Dendritic cell treated with granulocyte-macrophage colony-stimulating factor and Interleukin-4, amounts not matched to agents 40 ng/mL and 50 ng/mL, for 4 days (primary cell): ENCODE data around the gene FLYWCH2.

Source experiments
- H3K27ac Mint-ChIP-seq: one replicate; pipeline ENCODE4 v1.8.0; 2022; ENCODE audit warnings: mild to moderate bottlenecking, mixed read lengths
- H3K27me3 Mint-ChIP-seq: one replicate; pipeline ENCODE4 v1.8.0; 2022; ENCODE audit warnings: mild to moderate bottlenecking, mixed read lengths
- H3K36me3 Mint-ChIP-seq: one replicate; pipeline ENCODE4 v1.8.0; 2022; ENCODE audit warnings: low read depth, mixed read lengths
- H3K4me1 Mint-ChIP-seq: one replicate; pipeline ENCODE4 v1.8.0; 2022; ENCODE audit warnings: low read depth, mixed read lengths
- H3K4me3 Mint-ChIP-seq: one replicate; pipeline ENCODE4 v1.8.0; 2022; ENCODE audit warnings: mild to moderate bottlenecking, moderate library complexity, mixed read lengths
- H3K9me3 Mint-ChIP-seq: one replicate; pipeline ENCODE4 v1.8.0; 2022; ENCODE audit warnings: mixed read lengths
- intact Hi-C: fragments of 100-400 bp; cut with micrococcal nuclease; formaldehyde crosslinking; loops from one replicate; pipeline ENCODE4 v1.15.0; 2022

The FLYWCH2 gene

GRCh38 chr16:2884041-2884451, 1.0 kb downstream of the FLYWCH2 start:
- Mint-ChIP-seq H3K36me3 (peaks cover 5% of the 10 kb centered on the region), H3K27me3 (peaks cover 8% of the 10 kb centered on the region), H3K9me3 (peaks cover 7% of the 10 kb centered on the region), H3K4me3 (peak overlapping the region; percentile 83), H3K4me1 (peaks cover 15% of the 10 kb centered on the region), H3K27ac (peak overlapping the region; percentile 94)
- intact Hi-C loops: no loop called here

GRCh38 chr16:2894231-2894630, 11.2 kb downstream of the FLYWCH2 start:
- H3K4me1 Mint-ChIP-seq: no peaks in the 10 kb centered on the region
- H3K4me3 Mint-ChIP-seq: no peak overlapping the region
- H3K27ac Mint-ChIP-seq: no peak overlapping the region
- peaks cover 54% of the 10 kb centered on the region for H3K36me3 Mint-ChIP-seq
- intact Hi-C loops: no loop called here
- no peaks in the 10 kb centered on the region for H3K27me3 Mint-ChIP-seq
- H3K9me3 Mint-ChIP-seq: no peaks in the 10 kb centered on the region

- Mint-ChIP-seq H3K27ac (no peak overlapping the region), H3K36me3 (peaks cover 66% of the 10 kb centered on the region), H3K4me1 (no peaks in the 10 kb centered on the region), H3K27me3 (no peaks in the 10 kb centered on the region), H3K9me3 (no peaks in the 10 kb centered on the region), H3K4me3 (no peak overlapping the region)
- intact Hi-C loops: no loop called here
These were observed 12.8 kb downstream of the FLYWCH2 start for GRCh38 chr16:2895813-2896212.

DNA sequence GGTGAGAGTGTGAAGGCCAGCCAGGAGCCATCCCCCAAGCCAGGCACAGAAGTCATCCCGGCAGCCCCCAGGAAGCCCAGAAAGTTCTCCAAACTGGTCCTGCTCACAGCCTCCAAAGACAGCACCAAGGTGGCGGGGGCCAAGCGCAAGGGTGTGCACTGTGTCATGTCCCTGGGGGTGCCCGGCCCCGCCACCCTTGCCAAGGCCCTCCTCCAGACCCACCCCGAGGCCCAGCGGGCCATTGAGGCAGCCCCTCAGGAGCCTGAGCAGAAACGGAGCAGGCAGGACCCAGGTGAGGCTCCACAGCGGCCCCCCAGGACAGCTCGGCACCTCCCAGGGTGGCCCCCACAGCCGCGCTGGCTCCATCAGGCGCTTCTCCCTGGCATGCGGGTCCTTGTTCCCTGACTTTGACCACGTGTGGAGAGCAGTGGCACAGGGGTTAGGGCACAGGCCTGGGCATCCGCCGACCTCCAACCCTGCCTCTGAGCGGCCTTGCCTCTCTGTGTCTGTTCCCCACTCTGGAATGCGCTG, 13.5 kb downstream of the FLYWCH2 start:
- no peaks in the 10 kb centered on the region for H3K9me3 Mint-ChIP-seq

GRCh38 chr16:2897110-2897509, 14.1 kb downstream of the FLYWCH2 start:
- Mint-ChIP-seq H3K9me3 (no peaks in the 10 kb centered on the region), H3K4me1 (no peaks in the 10 kb centered on the region), H3K27ac (no peak overlapping the region), H3K4me3 (no peak overlapping the region), H3K36me3 (peaks cover 66% of the 10 kb centered on the region), H3K27me3 (no peaks in the 10 kb centered on the region)
- intact Hi-C loops: no loop called here

More for the DNA sequence above, 13.5 kb downstream of the FLYWCH2 start:
- Mint-ChIP-seq H3K36me3 (peaks cover 66% of the 10 kb centered on the region), H3K4me3 (no peak overlapping the region), H3K4me1 (no peaks in the 10 kb centered on the region), H3K27me3 (no peaks in the 10 kb centered on the region), H3K27ac (no peak overlapping the region)
- intact Hi-C loops: no loop called here

DNA sequence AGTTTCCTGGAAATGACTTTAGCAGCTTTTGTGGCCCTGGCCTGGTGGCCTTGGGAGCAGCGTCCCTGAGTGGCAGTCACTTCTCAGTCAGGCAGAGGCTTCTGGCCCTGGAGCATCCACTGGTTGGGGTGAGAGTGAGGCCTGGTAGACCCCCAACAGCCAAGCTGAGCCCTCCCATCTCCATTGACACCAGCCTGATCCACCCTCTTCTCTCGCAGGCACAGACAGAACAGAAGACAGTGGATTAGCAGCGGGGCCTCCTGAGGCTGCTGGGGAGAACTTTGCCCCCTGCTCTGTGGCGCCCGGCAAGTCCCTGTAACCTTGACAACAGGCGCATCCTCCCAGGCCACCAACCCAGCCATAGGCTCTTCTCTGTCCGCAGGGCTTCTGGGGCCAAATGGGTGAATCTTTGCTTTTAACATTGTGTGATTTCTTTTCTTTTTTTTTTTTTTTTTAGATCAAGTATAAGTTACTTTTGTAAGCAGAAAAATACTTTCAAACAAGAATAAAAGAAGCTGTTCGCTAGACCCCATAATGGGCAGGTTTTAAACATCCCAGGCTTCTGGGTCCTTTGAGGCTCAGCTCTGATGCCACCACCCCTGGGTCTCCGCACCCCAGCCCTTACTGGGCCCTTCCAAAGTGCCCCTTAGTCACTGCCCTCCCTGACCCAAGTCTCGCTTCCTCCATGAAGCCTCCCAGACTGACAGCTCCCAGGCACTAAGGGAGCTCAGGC, 16.0 kb downstream of the FLYWCH2 start:
- H3K9me3 Mint-ChIP-seq: no peaks in the 10 kb centered on the region
- no peak overlapping the region for H3K27ac Mint-ChIP-seq
- H3K4me1 Mint-ChIP-seq: peaks cover 6% of the 10 kb centered on the region
- intact Hi-C loops: no loop called here
- H3K27me3 Mint-ChIP-seq: no peaks in the 10 kb centered on the region
- no peak overlapping the region for H3K4me3 Mint-ChIP-seq
- peaks cover 62% of the 10 kb centered on the region for H3K36me3 Mint-ChIP-seq

DNA sequence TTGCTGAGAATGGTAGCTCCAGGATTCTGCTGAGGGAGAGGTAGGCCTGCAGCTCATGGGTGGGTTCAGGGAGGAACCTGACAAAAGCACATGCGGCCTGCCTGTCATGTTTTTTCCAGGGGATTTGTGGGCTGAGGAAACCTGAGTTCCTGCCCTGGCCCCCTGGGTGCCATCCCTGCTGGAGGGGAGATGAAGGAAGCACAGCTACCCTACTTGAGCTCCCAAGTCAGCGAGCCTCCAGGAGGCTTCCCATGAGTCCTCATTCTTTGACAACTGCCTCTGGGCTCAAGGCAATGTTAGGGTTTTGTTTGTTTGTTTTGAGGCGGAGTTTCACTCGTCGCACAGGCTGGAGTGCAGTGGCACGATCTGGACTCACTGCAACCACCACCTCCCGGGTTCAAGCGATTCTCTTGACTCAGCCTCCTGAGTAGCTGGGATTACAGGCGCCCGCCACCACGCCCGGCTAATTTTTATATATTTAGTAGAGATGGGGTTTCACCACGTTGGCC, 16.6 kb downstream of the FLYWCH2 start:
- no peaks in the 10 kb centered on the region for H3K9me3 Mint-ChIP-seq
- intact Hi-C loops: no loop called here

DNA sequence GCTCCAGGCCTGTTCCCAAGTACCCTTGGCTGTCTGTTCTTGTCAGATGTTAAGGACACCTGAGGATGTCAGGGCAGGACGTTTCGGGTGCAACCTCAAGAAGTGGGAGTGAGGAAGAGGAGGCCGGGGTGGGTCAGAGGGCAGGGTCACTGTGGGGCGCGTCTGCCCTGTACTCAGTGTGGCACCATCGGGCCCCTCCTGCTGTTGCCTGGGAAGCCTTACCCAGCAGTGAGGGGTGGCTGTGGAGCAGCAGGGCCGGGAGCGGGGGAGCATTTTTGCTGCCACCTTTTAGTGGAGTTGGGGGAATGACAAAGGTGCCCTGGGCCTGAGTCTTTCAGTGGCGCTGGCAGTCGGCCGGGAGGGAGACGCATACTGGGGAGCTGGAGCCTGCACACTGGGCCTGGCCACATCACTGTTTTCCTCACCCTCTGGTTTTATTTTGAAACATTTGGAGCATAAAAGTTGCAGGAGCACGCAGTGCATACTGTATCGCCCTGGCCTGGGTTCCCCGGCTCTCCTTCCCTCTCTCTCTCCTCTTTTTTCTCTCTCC, 17.6 kb downstream of the FLYWCH2 start:
- Mint-ChIP-seq H3K36me3 (peaks cover 56% of the 10 kb centered on the region), H3K9me3 (no peaks in the 10 kb centered on the region), H3K4me3 (no peak overlapping the region), H3K27ac (no peak overlapping the region), H3K27me3 (no peaks in the 10 kb centered on the region), H3K4me1 (peaks cover 7% of the 10 kb centered on the region)
- intact Hi-C loops: no loop called here

More for the DNA sequence above, 16.6 kb downstream of the FLYWCH2 start:
- H3K4me3 Mint-ChIP-seq: no peak overlapping the region
- H3K4me1 Mint-ChIP-seq: peaks cover 7% of the 10 kb centered on the region
- peaks cover 60% of the 10 kb centered on the region for H3K36me3 Mint-ChIP-seq
- H3K27ac Mint-ChIP-seq: no peak overlapping the region
- H3K27me3 Mint-ChIP-seq: no peaks in the 10 kb centered on the region

GRCh38 chr16:2902337-2903130, 19.5 kb downstream of the FLYWCH2 start:
- Mint-ChIP-seq H3K9me3 (no peaks in the 10 kb centered on the region), H3K4me3 (no peak overlapping the region), H3K36me3 (peaks cover 37% of the 10 kb centered on the region), H3K4me1 (peaks cover 25% of the 10 kb centered on the region), H3K27me3 (no peaks in the 10 kb centered on the region), H3K27ac (no peak overlapping the region)
- intact Hi-C loops: no loop called here

GRCh38 chr16:2904100-2904921, 21.3 kb downstream of the FLYWCH2 start:
- peaks cover 26% of the 10 kb centered on the region for H3K4me1 Mint-ChIP-seq
- H3K27me3 Mint-ChIP-seq: peaks cover 2% of the 10 kb centered on the region
- H3K4me3 Mint-ChIP-seq: peak overlapping the region; percentile 79
- intact Hi-C loops: loop anchor here (1.0 to 2.0 kb wide), 2 partner anchors 15 to 22 kb away; partner anchors contain the start of gene FLYWCH2
- H3K36me3 Mint-ChIP-seq: peaks cover 19% of the 10 kb centered on the region
- no peaks in the 10 kb centered on the region for H3K9me3 Mint-ChIP-seq
- peak overlapping the region; percentile 92 for H3K27ac Mint-ChIP-seq

DNA sequence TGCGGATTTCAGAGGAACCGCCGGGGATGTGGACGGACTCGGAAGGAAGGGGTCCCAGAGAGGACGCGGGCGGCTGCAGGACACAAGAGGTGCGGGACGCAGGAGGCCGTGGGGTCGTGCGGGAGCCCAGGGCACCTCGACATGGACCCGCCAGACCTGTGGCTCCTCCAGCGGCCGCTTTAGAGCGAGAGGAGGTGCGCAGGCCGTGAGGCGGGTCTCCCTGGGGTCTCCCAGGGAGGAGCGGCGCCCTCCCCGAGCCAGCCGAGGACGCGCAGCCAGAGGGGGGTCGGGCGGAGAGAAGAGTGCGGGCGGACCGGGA, 21.9 kb downstream of the FLYWCH2 start:
- intact Hi-C loops: loop anchor here (1.0 to 2.0 kb wide), 2 partner anchors 14 to 22 kb away; partner anchors contain the start of gene FLYWCH2
- peaks cover 14% of the 10 kb centered on the region for H3K36me3 Mint-ChIP-seq
- no peaks in the 10 kb centered on the region for H3K9me3 Mint-ChIP-seq
- H3K27ac Mint-ChIP-seq: peak overlapping the region; percentile 92
- peaks cover 4% of the 10 kb centered on the region for H3K27me3 Mint-ChIP-seq
- H3K4me3 Mint-ChIP-seq: peak overlapping the region; percentile 79
- peaks cover 26% of the 10 kb centered on the region for H3K4me1 Mint-ChIP-seq

GRCh38 chr16:2905241-2905987, 22.4 kb downstream of the FLYWCH2 start:
- peaks cover 8% of the 10 kb centered on the region for H3K36me3 Mint-ChIP-seq
- H3K9me3 Mint-ChIP-seq: no peaks in the 10 kb centered on the region
- peak overlapping the region; percentile 92 for H3K27ac Mint-ChIP-seq
- H3K4me1 Mint-ChIP-seq: peaks cover 26% of the 10 kb centered on the region
- intact Hi-C loops: loop anchor here (2.0 kb wide), 1 partner anchor 23 kb away; the partner anchor contains the start of gene FLYWCH2
- peak overlapping the region; percentile 79 for H3K4me3 Mint-ChIP-seq
- peaks cover 4% of the 10 kb centered on the region for H3K27me3 Mint-ChIP-seq
